Activated CD8-positive, alpha-beta memory T cell treated with anti-CD3 and anti-CD28 coated beads, Interleukin-2, amount 10 ng/mL, durations not matched to agents 7 days and 5 days (primary cell): ENCODE measurements around the gene TCP10L. TPM values are rescaled to one million over a fixed set of nuclear protein-coding genes. Genes with fewer than 3 reads are reported as not detected.

Experiments used
- total RNA-seq, 2 experiments: library from RNA; stranded (reverse); gene quantifications; one replicate each; pipeline ENCODE4 v1.2.3, GENCODE V29; 2021

Gene TCP10L
- total RNA-seq, 2 experiments from 2014 or later: not detected

Other genes with a start within 250 kb of the TCP10L start
- 10 to 100 TPM; 17.5 to 28.3 TPM for gene URB1, start 192.5 kb downstream of the TCP10L start, total RNA-seq
- gene EVA1C, start 172.8 kb downstream of the TCP10L start, total RNA-seq: 1 to 10 TPM; 4.5 to 7.6 TPM
- gene CFAP298, start 26.9 kb upstream of the TCP10L start, total RNA-seq: 10 to 100 TPM; 40.1 to 40.4 TPM
- 10 to 100 TPM; 15.2 to 21.3 TPM for gene SYNJ1, start 142.5 kb upstream of the TCP10L start, total RNA-seq
- gene PAXBP1, start 186.2 kb upstream of the TCP10L start, total RNA-seq: 10 to 100 TPM; 49.6 to 58.3 TPM